SK-N-SH (cell line): Measurements from ENCODE around the gene SLC30A2. TPM values are rescaled to one million over a fixed set of nuclear protein-coding genes. Genes with fewer than 3 reads are reported as not detected.

ENCODE experiments used
- CTCF ChIA-PET: fragments of 300-600, 350-600 bp; formaldehyde crosslinking; extraction: SDS; loops from one replicate; lab custom pipeline; 2021; lab: Yijun Ruan, JAX
- POLR2A ChIA-PET: fragments of 350-600 bp; sonication (Branson Sonifier 250); formaldehyde crosslinking; extraction: SDS; loops from one replicate; lab custom pipeline; 2020; ENCODE audit warnings: antibody characterized with exemption, inconsistent platforms; lab: Yijun Ruan, JAX
- DNase-seq: peaks from one replicate; pipeline ENCODE4 v3.0.0; 2012
- H2AFZ ChIP-seq: fragments of 200-600 bp; sonication (generic); 2 replicates; pipeline ENCODE4 v1.8.1; 2016; ENCODE audit warnings: antibody characterized with exemption, mild to moderate bottlenecking, low read depth
- H3F3A ChIP-seq: fragments of 200-600 bp; sonication (generic); replicated peaks from 2 replicates; pipeline ENCODE3; 2016; ENCODE audit warnings: antibody characterized with exemption, mild to moderate bottlenecking; ENCODE audit not compliant: insufficient read depth
- H3K27ac ChIP-seq, 2 experiments: fragments of 200-500 bp in 1 of 2; fragments of 200-600 bp in 1 of 2; sonication (Bioruptor generic) in 1 of 2; sonication (generic), shearing (Covaris generic) in 1 of 2; 2 replicates each; pipeline versions ENCODE4 v1.5.1 to v1.6.1; 2014 to 2016; ENCODE audit warnings: low read depth in 2 of 2, inconsistent platforms in 1 of 2, low read length in 1 of 2, mild to moderate bottlenecking in 1 of 2, mixed read lengths in 1 of 2
- H3K27me3 ChIP-seq: fragments of 200-600 bp; sonication (generic), shearing (Covaris generic); 2 replicates; pipeline ENCODE4 v1.6.1; 2016; ENCODE audit warnings: mixed run types; ENCODE audit not compliant: insufficient read depth
- H3K36me3 ChIP-seq, 2 experiments: fragments of 200-500 bp in 1 of 2; fragments of 200-600 bp in 1 of 2; sonication (Bioruptor generic) in 1 of 2; sonication (generic) in 1 of 2; replicated peaks in 1 of 2; 2 replicates each; pipeline versions ENCODE3 to v1.5.1; 2014 to 2016; ENCODE audit warnings: low read length in 1 of 2, mild to moderate bottlenecking in 1 of 2; ENCODE audit not compliant: insufficient read depth in 2 of 2, control insufficient read depth in 1 of 2
- H3K4me1 ChIP-seq, 2 experiments: fragments of 200-500 bp in 1 of 2; fragments of 200-600 bp in 1 of 2; sonication (Bioruptor generic) in 1 of 2; sonication (generic), shearing (Covaris generic) in 1 of 2; 2 replicates each; pipeline versions ENCODE4 v1.5.1 to v1.6.1; 2014 to 2016; ENCODE audit warnings: low read depth in 1 of 2, low read length in 1 of 2, mixed run types in 1 of 2; ENCODE audit not compliant: insufficient read depth in 2 of 2, control insufficient read depth in 1 of 2
- H3K4me2 ChIP-seq: fragments of 200-600 bp; sonication (generic), shearing (Covaris generic); 2 replicates; pipeline ENCODE4 v1.6.1; 2017; ENCODE audit warnings: mixed run types
- H3K4me3 ChIP-seq, 2 experiments: fragments of 200-500 bp in 1 of 2; fragments of 200-600 bp in 1 of 2; sonication (Bioruptor generic) in 1 of 2; sonication (generic), shearing (Covaris generic) in 1 of 2; 2 replicates each; pipeline versions ENCODE4 v1.5.1 to v1.8.1; 2014 to 2016; ENCODE audit warnings: low read depth in 2 of 2, inconsistent platforms in 1 of 2, low read length in 1 of 2, mild to moderate bottlenecking in 1 of 2, mixed read lengths in 1 of 2, moderate library complexity in 1 of 2
- H3K79me2 ChIP-seq: fragments of 200-600 bp; sonication (generic); 2 replicates; pipeline ENCODE4 v1.8.1; 2017; ENCODE audit warnings: mild to moderate bottlenecking; ENCODE audit not compliant: insufficient read depth
- H3K9ac ChIP-seq: fragments of 200-600 bp; sonication (generic); 2 replicates; pipeline ENCODE4 v1.6.1; 2017; ENCODE audit warnings: mixed run types
- H3K9me2 ChIP-seq: fragments of 200-600 bp; sonication (generic); 2 replicates; pipeline ENCODE4 v1.6.1; 2017; ENCODE audit warnings: mixed run types
- H3K9me3 ChIP-seq: fragments of 200-600 bp; sonication (generic); 2 replicates; pipeline ENCODE4 v1.6.1; 2017; ENCODE audit warnings: mixed run types, mild to moderate bottlenecking, moderate library complexity
- H4K20me1 ChIP-seq: fragments of 200-600 bp; sonication (generic); 2 replicates; pipeline ENCODE4 v1.6.1; 2017; ENCODE audit warnings: mild to moderate bottlenecking, mixed run types; ENCODE audit not compliant: insufficient read depth
- FOSL2 ChIP-seq: IDR thresholded peaks from 2 replicates; pipeline ENCODE4 v1.4.0; 2012; ENCODE audit warnings: low read depth, mild to moderate bottlenecking, moderate library complexity, borderline replicate concordance
- FOXJ3 ChIP-seq: sonication (generic); formaldehyde crosslinking; IDR thresholded peaks from 2 replicates; pipeline ENCODE4 v1.5.1; 2020; ENCODE audit warnings: mild to moderate bottlenecking, missing genetic modification reagents
- FOXM1 ChIP-seq: IDR thresholded peaks from 2 replicates; pipeline ENCODE4 v1.4.0; 2012; ENCODE audit warnings: low read depth, mild to moderate bottlenecking
- GATA2 ChIP-seq: sonication (generic); formaldehyde crosslinking; IDR thresholded peaks from 2 replicates; pipeline ENCODE4 v1.5.0; 2020; ENCODE audit warnings: mild to moderate bottlenecking, missing genetic modification reagents
- IRF3 ChIP-seq: fragments of 150-350 bp; IDR thresholded peaks from 2 replicates; pipeline ENCODE4 v1.6.1; 2016; ENCODE audit warnings: mild to moderate bottlenecking, low read depth, low read length
- MXI1 ChIP-seq: IDR thresholded peaks from 2 replicates; pipeline ENCODE4 v1.6.1; 2012; ENCODE audit warnings: mild to moderate bottlenecking, low read depth, low read length, improper control_type of control experiment
- RAD21 ChIP-seq: IDR thresholded peaks from 2 replicates; pipeline ENCODE4 v1.6.1; 2012; ENCODE audit warnings: mild to moderate bottlenecking, low read length
- RCOR1 ChIP-seq: fragments of 150-350 bp; IDR thresholded peaks from 2 replicates; pipeline ENCODE4 v1.6.1; 2017; ENCODE audit warnings: antibody characterized with exemption, low read length
- RFX5 ChIP-seq: IDR thresholded peaks from 2 replicates; pipeline ENCODE4 v1.6.1; 2012; ENCODE audit warnings: mild to moderate bottlenecking, improper control_type of control experiment, low read length
- RXRA ChIP-seq: IDR thresholded peaks from 2 replicates; pipeline ENCODE4 v1.4.0; 2012; ENCODE audit warnings: low read depth, mild to moderate bottlenecking, borderline replicate concordance
- TCF12 ChIP-seq: IDR thresholded peaks from 2 replicates; pipeline ENCODE4 v1.4.0; 2012
- TEAD4 ChIP-seq: IDR thresholded peaks from 2 replicates; pipeline ENCODE4 v1.4.0; 2012; ENCODE audit warnings: mild to moderate bottlenecking, borderline replicate concordance; ENCODE audit not compliant: insufficient read depth
- YY1 ChIP-seq: IDR thresholded peaks from 2 replicates; pipeline ENCODE4 v1.4.0; 2012; ENCODE audit warnings: low read depth, mild to moderate bottlenecking
- WGBS: methylation state at CpG from one replicate; pipeline ENCODE4 v1.1.6; 2017; ENCODE audit warnings: low lambda C conversion rate; 5-methylcytosine and 5-hydroxymethylcytosine counted together
- polyA plus RNA-seq, 3 experiments: library from polyadenylated mRNA; depleted of rRNA; stranded (reverse); fragments of >200 nt; gene quantifications; 2 replicates each; pipeline ENCODE4 v1.2.3, GENCODE V29; 2012
- TF ChIP-seq, protein P1 (sequence below): fragments of 150-350 bp; IDR thresholded peaks from 2 replicates; pipeline ENCODE4 v1.6.1; 2017; ENCODE audit warnings: antibody characterized with exemption, low read length, low read depth, borderline replicate concordance
- TF ChIP-seq, protein P2 (sequence below): IDR thresholded peaks from 2 replicates; pipeline ENCODE4 v1.4.0; 2012; ENCODE audit warnings: low read depth
- TF ChIP-seq, protein P3 (sequence below): IDR thresholded peaks from 2 replicates; pipeline ENCODE4; 2012
- TF ChIP-seq, protein P4 (sequence below): IDR thresholded peaks from 2 replicates; pipeline ENCODE4 v1.4.0; 2012; ENCODE audit warnings: low read depth, borderline replicate concordance

The SLC30A2 gene
- polyA plus RNA-seq, 1 of the 3 experiments (the other 2 are of a cell fraction): not detected

- TF ChIP-seq, protein P1, sequence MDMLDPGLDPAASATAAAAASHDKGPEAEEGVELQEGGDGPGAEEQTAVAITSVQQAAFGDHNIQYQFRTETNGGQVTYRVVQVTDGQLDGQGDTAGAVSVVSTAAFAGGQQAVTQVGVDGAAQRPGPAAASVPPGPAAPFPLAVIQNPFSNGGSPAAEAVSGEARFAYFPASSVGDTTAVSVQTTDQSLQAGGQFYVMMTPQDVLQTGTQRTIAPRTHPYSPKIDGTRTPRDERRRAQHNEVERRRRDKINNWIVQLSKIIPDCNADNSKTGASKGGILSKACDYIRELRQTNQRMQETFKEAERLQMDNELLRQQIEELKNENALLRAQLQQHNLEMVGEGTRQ: no peak
- TF ChIP-seq IRF3 (no peak), RCOR1 (no peak), TCF12 (no peak), FOSL2 (no peak), FOXM1 (no peak)
- TF ChIP-seq, protein P2, sequence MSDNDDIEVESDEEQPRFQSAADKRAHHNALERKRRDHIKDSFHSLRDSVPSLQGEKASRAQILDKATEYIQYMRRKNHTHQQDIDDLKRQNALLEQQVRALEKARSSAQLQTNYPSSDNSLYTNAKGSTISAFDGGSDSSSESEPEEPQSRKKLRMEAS: no peak
- TF ChIP-seq, protein P3, sequence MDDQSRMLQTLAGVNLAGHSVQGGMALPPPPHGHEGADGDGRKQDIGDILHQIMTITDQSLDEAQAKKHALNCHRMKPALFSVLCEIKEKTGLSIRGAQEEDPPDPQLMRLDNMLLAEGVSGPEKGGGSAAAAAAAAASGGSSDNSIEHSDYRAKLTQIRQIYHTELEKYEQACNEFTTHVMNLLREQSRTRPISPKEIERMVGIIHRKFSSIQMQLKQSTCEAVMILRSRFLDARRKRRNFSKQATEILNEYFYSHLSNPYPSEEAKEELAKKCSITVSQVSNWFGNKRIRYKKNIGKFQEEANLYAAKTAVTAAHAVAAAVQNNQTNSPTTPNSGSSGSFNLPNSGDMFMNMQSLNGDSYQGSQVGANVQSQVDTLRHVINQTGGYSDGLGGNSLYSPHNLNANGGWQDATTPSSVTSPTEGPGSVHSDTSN: no peak
Observed at GRCh38 chr1:26047278-26047874, 1.5 kb upstream of the SLC30A2 start (continued).

- no peaks in the 10 kb centered on the region for H3K9me3 ChIP-seq
- TF ChIP-seq MXI1 (no peak), YY1 (no peak), RXRA (no peak), GATA2 (CRISPR knock-in tag) (no peak), RAD21 (no peak), FOXJ3 (CRISPR knock-in tag) (no peak), RFX5 (no peak), TEAD4 (no peak)
- TF ChIP-seq, protein P4, sequence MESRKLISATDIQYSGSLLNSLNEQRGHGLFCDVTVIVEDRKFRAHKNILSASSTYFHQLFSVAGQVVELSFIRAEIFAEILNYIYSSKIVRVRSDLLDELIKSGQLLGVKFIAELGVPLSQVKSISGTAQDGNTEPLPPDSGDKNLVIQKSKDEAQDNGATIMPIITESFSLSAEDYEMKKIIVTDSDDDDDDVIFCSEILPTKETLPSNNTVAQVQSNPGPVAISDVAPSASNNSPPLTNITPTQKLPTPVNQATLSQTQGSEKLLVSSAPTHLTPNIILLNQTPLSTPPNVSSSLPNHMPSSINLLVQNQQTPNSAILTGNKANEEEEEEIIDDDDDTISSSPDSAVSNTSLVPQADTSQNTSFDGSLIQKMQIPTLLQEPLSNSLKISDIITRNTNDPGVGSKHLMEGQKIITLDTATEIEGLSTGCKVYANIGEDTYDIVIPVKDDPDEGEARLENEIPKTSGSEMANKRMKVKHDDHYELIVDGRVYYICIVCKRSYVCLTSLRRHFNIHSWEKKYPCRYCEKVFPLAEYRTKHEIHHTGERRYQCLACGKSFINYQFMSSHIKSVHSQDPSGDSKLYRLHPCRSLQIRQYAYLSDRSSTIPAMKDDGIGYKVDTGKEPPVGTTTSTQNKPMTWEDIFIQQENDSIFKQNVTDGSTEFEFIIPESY: no peak
- TF ChIP-seq, all 33 proteins: peak for 0
- no peaks in the 10 kb centered on the region for H3K36me3 ChIP-seq
- ChIA-PET CTCF (interaction anchor here (1.4 to 4.1 kb wide), 4 partner anchors 10 to 117 kb away, joined by 3 to 19 read pairs (median 10); no protein-coding TSS in a partner anchor), POLR2A (no interaction called here)
- 16% methylated on average over 14 of the region's 57 CpGs for WGBS
- H4K20me1 ChIP-seq: no peaks in the 10 kb centered on the region
- no peaks in the 10 kb centered on the region for H3K79me2 ChIP-seq
- no peaks in the 10 kb centered on the region; a peak in 1 of 4 replicates for H3K4me1 ChIP-seq
- no peak overlapping the region for H3K9ac ChIP-seq
- H3K4me3 ChIP-seq: no peak overlapping the region
- DNase-seq: peak; percentile 45
- peak overlapping the region; percentile 15; the same call in 1 of the 2 replicates for H3K4me2 ChIP-seq
- H3F3A ChIP-seq: no peaks in the 10 kb centered on the region
- no peak overlapping the region for H3K27ac ChIP-seq
- H2AFZ ChIP-seq: no peak overlapping the region
- no peaks in the 10 kb centered on the region for H3K9me2 ChIP-seq
- peaks cover 75% of the 10 kb centered on the region for H3K27me3 ChIP-seq
Observed at GRCh38 chr1:26046246-26047095, 553 bp upstream of the SLC30A2 start.
